ENCODE results near the gene ACTL8.
A peak's percentile ranks its signal among the peaks of the same experiment; 100 is the strongest.

ACTL8 gene

GRCh38 chr1:17825273-17826164 lies 70.4 kb downstream of the ACTL8 start:
- Histone ChIP-seq H3K27me3 (ENCODE audit: control insufficient read depth, low read length) (no peaks in the 10 kb centered on the region), H3K36me3 (ENCODE audit: control insufficient read depth, low read length) (no peaks in the 10 kb centered on the region), H3K79me2 (ENCODE audit: control insufficient read depth, low read length) (no peaks in the 10 kb centered on the region), H3K4me1 (ENCODE audit: control insufficient read depth, low read length) (no peaks in the 10 kb centered on the region), H4K20me1 (ENCODE audit: control insufficient read depth, insufficient read depth, low read depth, low read length) (no peaks in the 10 kb centered on the region), H3K9me2 (replicated peaks; ENCODE audit: control insufficient read depth, low read length) (no peaks in the 10 kb centered on the region), H3F3A (ENCODE audit: control insufficient read depth, insufficient read depth) (no peaks in the 10 kb centered on the region), H3K9me3 (ENCODE audit: control insufficient read depth, insufficient read depth, low read length) (no peaks in the 10 kb centered on the region), H3K4me3 (ENCODE audit: low read length) (no peak overlapping the region), H3K4me2 (ENCODE audit: low read length) (no peak overlapping the region), H3K27ac (ENCODE audit: low read depth, low read length) (no peak overlapping the region)
- TF ChIP-seq CTCF (IDR thresholded peaks at IDR 0.05; ENCODE audit: low read depth, low read length, poor library complexity, severe bottlenecking) (no peak), EZH2phosphoT487 (IDR thresholded peaks at IDR 0.05; ENCODE audit: borderline replicate concordance, low read length) (no peak)

GRCh38 chr1:17826165-17826488 lies 71.0 kb downstream of the ACTL8 start:
- H4K20me1 ChIP-seq (ENCODE audit: control insufficient read depth, insufficient read depth, low read depth, low read length) = no peaks in the 10 kb centered on the region
- no peaks in the 10 kb centered on the region for H3K79me2 ChIP-seq (ENCODE audit: control insufficient read depth, low read length)
- no peaks in the 10 kb centered on the region for H3K27me3 ChIP-seq (ENCODE audit: control insufficient read depth, low read length)
- H3K27ac ChIP-seq (ENCODE audit: low read depth, low read length) = no peak overlapping the region
- H3F3A ChIP-seq (ENCODE audit: control insufficient read depth, insufficient read depth) = no peaks in the 10 kb centered on the region
- H3K4me1 ChIP-seq (ENCODE audit: control insufficient read depth, low read length) = no peaks in the 10 kb centered on the region
- no peaks in the 10 kb centered on the region for H3K9me2 ChIP-seq (replicated peaks; ENCODE audit: control insufficient read depth, low read length)
- H3K4me2 ChIP-seq (ENCODE audit: low read length) = no peak overlapping the region
- H3K36me3 ChIP-seq (ENCODE audit: control insufficient read depth, low read length) = no peaks in the 10 kb centered on the region
- H3K4me3 ChIP-seq (ENCODE audit: low read length) = no peak overlapping the region
- TF ChIP-seq EZH2phosphoT487 (IDR thresholded peaks at IDR 0.05; ENCODE audit: borderline replicate concordance, low read length) (no peak), CTCF (IDR thresholded peaks at IDR 0.05; ENCODE audit: low read depth, low read length, poor library complexity, severe bottlenecking) (peak; percentile 71)
- H3K9me3 ChIP-seq (ENCODE audit: control insufficient read depth, insufficient read depth, low read length) = no peaks in the 10 kb centered on the region

GRCh38 chr1:17828991-17829390 lies 73.9 kb downstream of the ACTL8 start:
- no peaks in the 10 kb centered on the region for H3K9me3 ChIP-seq (ENCODE audit: control insufficient read depth, insufficient read depth, low read length)
- no peaks in the 10 kb centered on the region for H4K20me1 ChIP-seq (ENCODE audit: control insufficient read depth, insufficient read depth, low read depth, low read length)
- no peaks in the 10 kb centered on the region for H3K4me1 ChIP-seq (ENCODE audit: control insufficient read depth, low read length)
- no peaks in the 10 kb centered on the region for H3F3A ChIP-seq (ENCODE audit: control insufficient read depth, insufficient read depth)
- H3K27ac ChIP-seq (ENCODE audit: low read depth, low read length) = no peak overlapping the region
- H3K27me3 ChIP-seq (ENCODE audit: control insufficient read depth, low read length) = no peaks in the 10 kb centered on the region; the same call in 1 of the 2 replicates
- H3K79me2 ChIP-seq (ENCODE audit: control insufficient read depth, low read length) = no peaks in the 10 kb centered on the region
- no peak overlapping the region for H3K4me2 ChIP-seq (ENCODE audit: low read length)
- no peak for TF ChIP-seq CTCF (IDR thresholded peaks at IDR 0.05; ENCODE audit: low read depth, low read length, poor library complexity, severe bottlenecking)
- no peak for TF ChIP-seq EZH2phosphoT487 (IDR thresholded peaks at IDR 0.05; ENCODE audit: borderline replicate concordance, low read length)
- no peaks in the 10 kb centered on the region for H3K9me2 ChIP-seq (replicated peaks; ENCODE audit: control insufficient read depth, low read length)
- H3K36me3 ChIP-seq (ENCODE audit: control insufficient read depth, low read length) = no peaks in the 10 kb centered on the region
- no peak overlapping the region for H3K4me3 ChIP-seq (ENCODE audit: low read length)
